WTC11 (cell line): ENCODE measurements around the gene THRSP. TPM values are rescaled to one million over a fixed set of nuclear protein-coding genes. Genes with fewer than 3 reads are reported as not detected.

Experiments used
- E2F4 ChIP-seq: sonication (generic); formaldehyde crosslinking; IDR thresholded peaks from 2 replicates; pipeline ENCODE4 v1.8.1; 2022; ENCODE audit warnings: low read depth, mild to moderate bottlenecking, moderate library complexity, missing genetic modification reagents, borderline replicate concordance
- total RNA-seq: library from RNA; stranded (reverse); gene quantifications from 3 replicates; pipeline ENCODE4 v1.2.3, GENCODE V29; 2021
- TF ChIP-seq, protein P1 (sequence below): sonication (generic); formaldehyde crosslinking; IDR thresholded peaks from 2 replicates; pipeline ENCODE4 v1.8.0; 2022; ENCODE audit warnings: mild to moderate bottlenecking, missing genetic modification reagents

THRSP gene
- total RNA-seq, 1 experiment from 2014 or later = not detected

GRCh38 chr11:78112582-78113275 is 49.1 kb downstream of the THRSP start (continued):
- TF ChIP-seq E2F4 (CRISPR knock-in tag) = no peak
- TF ChIP-seq, protein P1, sequence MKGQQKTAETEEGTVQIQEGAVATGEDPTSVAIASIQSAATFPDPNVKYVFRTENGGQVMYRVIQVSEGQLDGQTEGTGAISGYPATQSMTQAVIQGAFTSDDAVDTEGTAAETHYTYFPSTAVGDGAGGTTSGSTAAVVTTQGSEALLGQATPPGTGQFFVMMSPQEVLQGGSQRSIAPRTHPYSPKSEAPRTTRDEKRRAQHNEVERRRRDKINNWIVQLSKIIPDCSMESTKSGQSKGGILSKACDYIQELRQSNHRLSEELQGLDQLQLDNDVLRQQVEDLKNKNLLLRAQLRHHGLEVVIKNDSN (CRISPR knock-in tag) = no peak

Other genes with a start within 250 kb of the THRSP start
- gene RSF1, start 243.1 kb upstream of the THRSP start, total RNA-seq = 71.3 to 79.8 TPM (median 72.8 TPM) in 3 replicates
- gene AAMDC, start 242.7 kb upstream of the THRSP start, total RNA-seq = 22.8 to 29.9 TPM (median 28.2 TPM) in 3 replicates
- gene INTS4, start 69.2 kb upstream of the THRSP start, total RNA-seq = 34.2 to 37.9 TPM (median 34.2 TPM) in 3 replicates
- 12.6 to 15.7 TPM (median 14.8 TPM) in 3 replicates for gene KCTD14, start 40.6 kb upstream of the THRSP start, total RNA-seq
- 195 to 216 TPM (median 215 TPM) in 3 replicates for gene NDUFC2, start 16.0 kb downstream of the THRSP start, total RNA-seq
- gene ALG8, start 75.8 kb downstream of the THRSP start, total RNA-seq = 63.8 to 72.2 TPM (median 67.2 TPM) in 3 replicates
- 2.8 to 4.0 TPM (median 3.1 TPM) in 3 replicates for gene KCTD21, start 124.8 kb downstream of the THRSP start, total RNA-seq
- 9.1 to 10.6 TPM (median 9.6 TPM) in 3 replicates for gene USP35, start 125.1 kb downstream of the THRSP start, total RNA-seq